ENCODE measurements around the gene ABHD17A.

The ABHD17A gene

DNA sequence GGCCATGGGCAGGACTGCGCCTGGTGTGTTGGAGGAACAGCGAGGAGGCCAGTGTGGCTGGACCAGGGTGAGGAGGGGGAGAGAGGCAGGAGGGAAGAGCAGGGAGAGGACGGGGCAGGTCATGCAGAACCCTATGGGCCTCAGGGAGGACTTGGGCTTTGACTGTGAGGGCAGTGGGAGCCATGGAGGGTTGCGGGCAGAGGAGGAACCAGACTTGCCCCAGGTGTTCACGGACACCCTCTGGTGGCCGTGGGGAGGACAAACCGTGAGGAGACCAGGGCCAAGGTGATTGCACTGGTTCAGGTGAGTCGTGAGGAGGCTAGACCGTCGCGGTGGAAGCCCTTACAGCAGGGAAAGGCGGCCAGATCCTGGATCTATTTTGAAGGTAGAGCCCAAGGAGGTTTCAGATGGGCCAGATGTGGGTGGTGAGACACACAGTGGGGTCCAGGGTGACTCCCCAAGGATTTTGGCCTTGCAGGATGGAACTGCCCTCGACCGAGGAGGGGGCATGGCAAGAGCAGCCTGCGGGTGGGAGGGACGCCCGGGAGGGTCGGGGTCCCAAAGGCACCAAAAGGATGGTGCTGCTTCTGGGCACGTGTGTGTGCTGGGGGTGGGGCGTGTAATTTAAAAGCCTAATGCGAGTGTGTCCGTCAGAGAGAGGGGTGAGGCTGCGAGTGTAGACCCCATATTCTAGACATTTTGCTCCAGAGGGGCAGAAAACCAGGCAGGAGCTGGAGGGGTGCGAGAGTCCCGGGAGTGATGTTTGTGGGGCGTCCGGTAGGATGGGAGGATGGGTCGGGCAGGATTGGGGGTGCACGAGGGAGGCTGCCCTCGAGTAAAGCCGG lies 34.3 kb downstream of the ABHD17A start:
- no peak for DNase-seq

- DNase-seq: no peak
Measured at GRCh38 chr19:1849886-1850398, 35.4 kb downstream of the ABHD17A start.

DNA sequence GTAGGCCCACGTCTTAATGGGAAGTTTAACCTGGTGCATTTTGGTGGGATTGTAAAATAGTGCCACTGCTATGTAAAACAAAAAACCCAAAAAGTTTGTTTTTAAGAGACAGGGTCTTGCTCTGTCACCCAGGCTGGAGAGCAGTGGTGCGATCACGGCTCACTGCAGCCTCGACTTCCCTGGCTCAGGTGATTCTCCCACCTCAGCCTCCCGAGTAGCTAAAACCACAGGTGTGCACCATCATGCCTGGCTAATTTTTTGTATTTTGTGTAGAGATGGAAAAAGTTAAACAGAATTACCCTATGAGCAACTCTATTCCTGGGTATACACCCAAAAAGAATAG lies 36.2 kb downstream of the ABHD17A start:
- DNase-seq: no peak

GRCh38 chr19:1848399-1849131 lies 36.7 kb downstream of the ABHD17A start, which contains the start of gene REXO1:
Gene REXO1 (minus strand): TSS chr19:1848483. CDS start chr19:1848358, 125 bp downstream.
- DNase-seq: peak; percentile 98

GRCh38 chr19:1847684-1848398 lies 37.5 kb downstream of the ABHD17A start:
- no peak for DNase-seq

- no peak for DNase-seq
Measured at GRCh38 chr19:1847348-1847683, 38.0 kb downstream of the ABHD17A start.

GRCh38 chr19:1846517-1847204 lies 38.6 kb downstream of the ABHD17A start:
- no peak for DNase-seq

DNA sequence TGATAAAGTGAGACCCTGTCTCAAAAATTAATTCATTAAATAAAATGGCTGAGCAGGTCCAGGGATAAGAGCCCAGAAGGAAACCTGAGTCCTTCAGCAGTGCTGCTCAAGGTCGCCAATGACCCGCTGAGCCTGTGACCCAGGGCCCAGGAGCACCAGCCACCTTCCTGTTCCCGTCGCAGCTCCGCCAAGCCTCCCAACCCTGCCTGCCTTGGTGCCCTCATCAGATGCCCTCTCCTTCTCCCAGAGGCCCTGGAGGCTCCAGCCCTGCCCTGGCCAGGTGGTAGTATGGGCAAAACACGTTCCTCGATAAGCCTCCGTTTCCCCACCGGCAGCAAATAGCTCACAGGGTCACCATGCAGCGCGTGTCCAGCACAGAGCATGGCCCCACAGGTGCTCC lies 39.7 kb downstream of the ABHD17A start:
- no peak for DNase-seq

DNA sequence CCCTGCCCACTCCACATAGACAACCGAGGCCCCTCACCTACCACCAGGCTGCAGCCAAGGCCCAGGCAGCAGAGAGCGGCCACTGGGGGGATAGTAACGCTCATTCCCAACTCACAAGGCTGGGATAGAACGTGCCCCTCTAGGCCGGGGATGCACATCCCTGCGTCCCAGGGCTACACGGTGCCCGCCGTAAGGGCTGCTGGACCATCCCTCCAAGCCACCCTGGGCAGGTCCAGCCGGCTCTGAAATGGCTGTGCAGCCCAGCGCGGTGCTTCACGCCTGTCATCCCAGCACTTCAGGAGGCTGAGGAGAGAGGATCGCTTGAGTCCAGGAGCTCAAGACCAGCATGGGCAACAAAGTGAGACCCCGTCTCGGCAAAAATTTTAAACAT lies 40.2 kb downstream of the ABHD17A start:
- no peak for DNase-seq

- DNase-seq: no peak
Measured at GRCh38 chr19:1844513-1845124, 40.7 kb downstream of the ABHD17A start.

- no peak for DNase-seq
Measured at GRCh38 chr19:1843646-1844394, 41.5 kb downstream of the ABHD17A start.

GRCh38 chr19:1843116-1843515 lies 42.2 kb downstream of the ABHD17A start:
- DNase-seq: no peak

DNA sequence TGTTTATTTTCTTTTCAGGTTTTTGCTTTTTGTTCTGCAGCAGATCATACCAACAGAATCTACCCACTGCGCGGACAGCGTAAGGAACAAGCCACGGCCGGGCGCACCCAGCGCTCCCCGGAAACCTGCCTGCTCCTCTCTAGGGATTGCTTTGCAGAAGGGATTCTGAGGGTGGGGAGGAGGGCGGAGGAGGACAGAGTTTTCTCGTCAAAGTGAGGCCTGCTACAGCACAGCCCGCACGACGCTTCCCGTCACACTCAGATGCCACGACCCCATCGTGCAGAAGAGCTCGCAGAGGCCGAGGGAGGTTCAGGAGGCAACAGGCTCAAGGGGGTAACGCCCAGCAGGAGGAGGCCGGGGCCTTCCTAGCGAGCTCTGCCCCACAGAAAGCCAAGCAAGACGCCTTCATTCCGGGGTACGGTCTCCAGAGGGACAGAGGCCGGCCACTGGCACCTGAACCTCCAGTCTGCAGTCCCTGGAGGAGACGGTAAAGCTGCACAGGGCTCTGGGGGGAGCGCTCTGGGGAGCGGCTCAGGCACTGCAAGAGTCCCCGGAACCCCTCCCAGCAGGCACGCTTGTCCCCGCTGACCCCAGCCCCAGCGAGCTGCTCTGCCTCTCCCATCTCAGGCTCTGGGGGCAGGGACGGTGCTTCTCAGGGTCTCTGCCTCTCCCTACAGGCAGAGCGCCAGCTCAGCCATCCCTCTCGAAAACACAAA lies 43.9 kb downstream of the ABHD17A start:
- DNase-seq: no peak

DNA sequence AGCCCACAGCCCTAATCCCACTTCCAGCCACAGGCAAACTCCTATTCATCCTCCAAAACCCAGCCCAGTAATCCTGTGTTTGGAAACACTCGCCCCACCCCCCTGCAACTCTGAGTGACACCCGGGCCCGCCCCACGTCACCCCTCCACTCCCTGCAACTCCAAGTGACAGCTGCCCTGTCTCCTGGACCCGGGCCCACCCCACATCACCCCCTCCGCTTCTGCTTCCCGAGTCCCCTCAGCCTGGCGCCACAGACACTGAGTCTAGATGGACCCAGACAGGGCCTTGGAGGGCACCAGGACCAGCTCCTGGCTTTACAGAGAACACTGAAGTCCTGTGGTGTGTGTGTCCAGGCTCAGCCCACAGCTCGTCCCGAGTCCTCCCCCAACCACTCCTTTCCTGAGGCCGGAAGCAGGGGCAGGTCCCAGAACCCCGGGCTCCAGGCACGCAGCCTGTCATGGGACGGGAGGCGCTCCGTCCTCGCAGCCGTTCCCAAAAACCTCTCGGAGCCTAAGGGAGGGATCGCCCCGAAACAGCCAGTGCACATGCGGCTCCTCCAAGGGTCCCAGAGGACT lies 44.7 kb downstream of the ABHD17A start:
- DNase-seq: no peak

DNA sequence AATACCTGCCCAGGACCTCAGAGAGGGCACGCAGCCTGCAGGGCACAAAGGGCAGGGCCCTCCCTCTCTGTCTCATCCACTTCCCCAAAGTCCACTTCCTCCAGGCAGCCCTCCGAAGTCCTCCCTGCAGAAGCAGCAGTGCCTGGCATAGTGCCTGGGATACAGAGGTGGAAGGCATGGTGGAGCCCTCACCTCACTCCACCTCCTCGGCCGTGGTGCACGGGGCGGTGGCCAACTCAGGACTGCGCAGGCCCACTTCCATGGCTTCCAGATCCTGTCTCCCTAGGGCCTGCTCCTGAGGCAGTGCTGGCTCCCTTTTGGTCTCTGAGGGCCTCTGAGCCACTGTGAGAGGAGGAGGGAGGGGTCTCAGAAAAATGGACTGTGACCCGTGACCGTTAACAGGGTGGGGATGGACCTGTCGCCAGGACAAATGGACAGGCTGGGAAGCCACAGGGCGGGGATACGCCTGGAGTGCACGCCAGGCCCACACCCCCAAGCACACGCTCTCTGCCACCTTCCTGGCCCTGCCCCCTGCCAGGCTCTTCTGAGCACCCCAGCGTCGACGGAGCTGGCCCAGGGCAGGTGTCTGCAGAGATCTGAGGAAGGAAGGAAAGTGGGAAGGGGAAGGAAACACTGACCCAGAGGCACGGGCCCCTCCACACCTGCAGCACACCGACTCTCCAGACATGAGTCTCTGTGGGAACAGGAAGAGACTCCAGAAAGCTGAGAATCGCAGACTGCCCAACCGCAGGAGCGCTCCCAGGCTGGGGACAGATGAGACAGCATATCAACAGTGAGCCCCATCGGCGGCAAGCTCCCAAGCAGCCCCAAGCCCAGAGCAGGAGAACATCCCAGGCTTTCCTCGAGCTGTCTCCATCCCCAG lies 45.4 kb downstream of the ABHD17A start:
- no peak for DNase-seq

GRCh38 chr19:1837625-1838105 lies 47.6 kb downstream of the ABHD17A start:
- peak; percentile 70 for DNase-seq

DNA sequence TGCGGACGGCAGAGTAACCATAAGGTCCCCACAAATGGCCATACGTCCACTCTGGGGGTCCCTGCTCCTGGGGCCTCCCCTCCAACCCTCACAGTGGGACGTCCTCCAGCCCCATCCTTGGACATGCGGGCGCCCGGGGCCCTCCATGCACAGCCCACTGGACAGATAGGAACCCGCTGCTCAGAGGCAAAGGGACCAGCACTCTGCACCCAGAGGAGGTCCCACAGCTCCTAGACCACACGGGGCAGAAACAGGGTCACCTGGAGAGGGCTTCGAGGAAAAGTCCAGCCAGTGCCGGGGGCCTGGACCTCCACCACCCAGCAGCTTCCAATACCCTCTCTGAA lies 48.1 kb downstream of the ABHD17A start:
- no peak for DNase-seq

DNA sequence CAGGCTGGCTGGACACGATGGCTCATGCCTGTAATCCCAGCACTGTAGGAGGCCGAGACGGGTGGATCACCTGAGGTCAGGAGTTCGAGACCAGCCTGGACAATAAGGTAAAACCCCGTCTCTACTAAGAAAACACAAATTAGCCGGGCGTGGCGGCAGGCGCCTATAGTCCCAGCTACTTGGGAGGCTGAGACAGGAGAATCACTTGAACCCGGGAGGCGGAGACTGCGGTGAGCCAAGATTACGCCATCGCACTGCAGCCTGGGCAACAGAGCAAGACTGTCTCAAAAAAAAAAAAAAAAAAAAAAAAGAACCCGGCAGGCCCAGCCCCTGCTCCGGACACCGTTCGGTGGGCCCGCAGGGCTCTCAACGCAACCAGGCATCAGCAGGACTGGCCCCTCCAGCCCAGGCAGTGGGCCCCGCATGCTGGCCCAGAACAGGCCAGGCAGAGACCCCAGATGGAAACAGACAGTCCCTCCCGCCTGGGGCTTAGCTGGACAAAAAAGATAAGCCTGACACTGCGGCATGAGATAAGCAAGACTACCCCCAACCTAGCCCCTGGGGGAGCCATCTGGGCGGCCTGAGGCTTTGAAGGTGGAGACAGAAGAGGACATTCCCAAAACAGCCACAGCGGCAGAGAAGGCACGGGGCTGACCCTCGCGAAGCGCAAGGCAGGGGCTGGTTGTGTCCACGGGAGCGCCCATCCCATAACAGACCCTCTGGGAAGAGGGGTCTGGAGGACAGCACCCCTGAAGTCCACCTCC lies 48.7 kb downstream of the ABHD17A start:
- no peak for DNase-seq

GRCh38 chr19:1833540-1833939 lies 51.8 kb downstream of the ABHD17A start:
- no peak for DNase-seq

All from right forelimb (tissue), 1 donor.